ACHN (cell line): ENCODE measurements around the gene VCX2.
"Not testable (repeated sequence)": the region's sequence is repeated elsewhere in the genome, so short reads cannot be mapped to it uniquely, and the experiment has no call there.

ENCODE experiments used
- DNase-seq: peaks from one replicate; pipeline ENCODE4 v3.0.0-alpha.2; 2015
- in situ Hi-C: cut with HindIII; loops from 2 replicates; pipeline ENCODE4 v1.10.0; 2017; ENCODE audit warnings: low sequenced_read_pairs, low pct_ligation_motif_present, low pct_unique_long_range_greater_than_20kb

The VCX2 gene

GRCh38 chrX:8171169-8171568 is at the start of gene VCX2:
TSS of gene VCX2 (minus strand) at chrX:8171267. CDS start at chrX:8170643, 624 bp downstream.
- DNase-seq, in situ Hi-C loops: not testable (repeated sequence)

- in situ Hi-C loops = no loop called here
- DNase-seq = no peak
Observed at GRCh38 chrX:8204943-8205342, 33.9 kb upstream of the VCX2 start.

- in situ Hi-C loops = no loop called here
- no peak for DNase-seq
Observed at GRCh38 chrX:8204169-8204935, 33.3 kb upstream of the VCX2 start.

GRCh38 chrX:8201896-8202331 is 30.8 kb upstream of the VCX2 start:
- in situ Hi-C loops = no loop called here
- no peak for DNase-seq

GRCh38 chrX:8196776-8197175 is 25.7 kb upstream of the VCX2 start:
- DNase-seq = no peak
- in situ Hi-C loops = no loop called here

GRCh38 chrX:8194216-8194615 is 23.1 kb upstream of the VCX2 start:
- DNase-seq = no peak
- in situ Hi-C loops = no loop called here

- DNase-seq = no peak
Observed at GRCh38 chrX:8192276-8192675, 21.2 kb upstream of the VCX2 start.

GRCh38 chrX:8191022-8191421 is 20.0 kb upstream of the VCX2 start:
- peak; percentile 74 for DNase-seq
- in situ Hi-C loops = no loop called here

More at GRCh38 chrX:8192276-8192675, 21.2 kb upstream of the VCX2 start:
- in situ Hi-C loops = no loop called here

- no peak for DNase-seq
- in situ Hi-C loops = no loop called here
Observed at GRCh38 chrX:8190341-8190830, 19.3 kb upstream of the VCX2 start.

- no peak for DNase-seq
- in situ Hi-C loops = no loop called here
Observed at GRCh38 chrX:8189096-8189830, 18.2 kb upstream of the VCX2 start.

GRCh38 chrX:8183346-8183745 is 12.3 kb upstream of the VCX2 start:
- in situ Hi-C loops = no loop called here
- no peak for DNase-seq

GRCh38 chrX:8179656-8180055 is 8.6 kb upstream of the VCX2 start:
- in situ Hi-C loops = no loop called here
- peak; percentile 1 for DNase-seq

- DNase-seq, in situ Hi-C loops: not testable (repeated sequence)
Observed at GRCh38 chrX:8154011-8154410, 17.1 kb downstream of the VCX2 start.

- DNase-seq = no peak
Observed at GRCh38 chrX:8147226-8147625, 23.8 kb downstream of the VCX2 start.

GRCh38 chrX:8144925-8145324 is 26.1 kb downstream of the VCX2 start:
- in situ Hi-C loops = no loop called here
- DNase-seq = no peak

More at GRCh38 chrX:8147226-8147625, 23.8 kb downstream of the VCX2 start:
- in situ Hi-C loops = no loop called here

- in situ Hi-C loops = no loop called here
- no peak for DNase-seq
Observed at GRCh38 chrX:8141896-8142295, 29.2 kb downstream of the VCX2 start.

- in situ Hi-C loops = no loop called here
- no peak for DNase-seq
Observed at GRCh38 chrX:8140986-8141744, 29.9 kb downstream of the VCX2 start.

- in situ Hi-C loops = no loop called here
- no peak for DNase-seq
Observed at GRCh38 chrX:8139716-8140115, 31.4 kb downstream of the VCX2 start.

GRCh38 chrX:8138252-8138651 is 32.8 kb downstream of the VCX2 start:
- DNase-seq = no peak
- in situ Hi-C loops = no loop called here
